OCI-LY7 (cell line): Measurements from ENCODE around the gene SHROOM3. TPM values are rescaled to one million over a fixed set of nuclear protein-coding genes. Genes with fewer than 3 reads are reported as not detected.

Experiments
- BruUV-seq: library from RNA; stranded (reverse); fragments of 400-500 nt; replicated peaks from 2 replicates; lab custom pipeline; 2021; lab: Mats Ljungman, UMichigan
- CTCF ChIA-PET: fragments of 300-600 bp; sonication (Branson Sonifier 250); formaldehyde crosslinking; loops from one replicate; lab custom pipeline; 2022; ENCODE audit warnings: antibody characterized with exemption; ENCODE audit not compliant: unreplicated experiment; lab: Charles Lee
- POLR2A ChIA-PET: fragments of 300-600 bp; sonication (Branson Sonifier 250); formaldehyde crosslinking; loops from one replicate; lab custom pipeline; 2022; ENCODE audit warnings: antibody characterized with exemption; lab: Charles Lee
- DNase-seq: peaks from one replicate; pipeline ENCODE4 v3.0.0-alpha.2; 2015; ENCODE audit warnings: low spot score
- H2AFZ ChIP-seq: fragments of 200-600 bp; sonication (generic), shearing (Covaris generic); 2 replicates; pipeline ENCODE4 v1.6.1; 2014; ENCODE audit warnings: mild to moderate bottlenecking, antibody characterized with exemption, low read length, moderate library complexity
- H3K27ac ChIP-seq: fragments of 200-600 bp; sonication (generic); 2 replicates; pipeline ENCODE4 v1.5.1; 2014; ENCODE audit warnings: mixed run types, low read depth, mild to moderate bottlenecking, moderate library complexity, low read length, inconsistent platforms; ENCODE audit not compliant: poor library complexity, severe bottlenecking
- H3K36me3 ChIP-seq: fragments of 200-600 bp; sonication (generic); 2 replicates; pipeline ENCODE4 v1.6.1; 2014; ENCODE audit warnings: mild to moderate bottlenecking, antibody characterized with exemption, low read length, moderate library complexity, mixed read lengths; ENCODE audit not compliant: insufficient read depth
- H3K4me1 ChIP-seq: fragments of 200-600 bp; sonication (generic); 2 replicates; pipeline ENCODE4 v1.5.1; 2014; ENCODE audit warnings: mild to moderate bottlenecking, low read length; ENCODE audit not compliant: insufficient read depth, poor library complexity, severe bottlenecking
- H3K4me2 ChIP-seq: fragments of 200-600 bp; sonication (generic); 2 replicates; pipeline ENCODE4 v1.6.1; 2014; ENCODE audit warnings: mild to moderate bottlenecking, low read length
- H3K4me3 ChIP-seq: fragments of 200-600 bp; sonication (generic); 2 replicates; pipeline ENCODE4 v1.5.1; 2014; ENCODE audit warnings: mild to moderate bottlenecking, low read depth, low read length; ENCODE audit not compliant: poor library complexity, severe bottlenecking
- H3K79me2 ChIP-seq: fragments of 200-600 bp; sonication (generic); 2 replicates; pipeline ENCODE4 v1.6.1; 2016; ENCODE audit warnings: low read depth, mild to moderate bottlenecking, low read length, moderate library complexity, mixed read lengths; ENCODE audit not compliant: insufficient read depth
- H3K9me2 ChIP-seq: fragments of 200-600 bp; sonication (generic); 2 replicates; pipeline ENCODE4 v1.6.1; 2016; ENCODE audit warnings: mild to moderate bottlenecking, low read length, mixed read lengths; ENCODE audit not compliant: insufficient read depth
- H3K9me3 ChIP-seq: fragments of 200-600 bp; sonication (generic); 2 replicates; pipeline ENCODE4 v1.6.1; 2014; ENCODE audit warnings: mild to moderate bottlenecking, mixed run types, low read length, mixed read lengths
- H4K20me1 ChIP-seq: fragments of 200-600 bp; sonication (generic); 2 replicates; pipeline ENCODE4 v1.6.1; 2014; ENCODE audit warnings: mild to moderate bottlenecking, antibody characterized with exemption, low read length, moderate library complexity, mixed read lengths; ENCODE audit not compliant: insufficient read depth
- CTCF ChIP-seq: fragments of 200-600 bp; sonication (generic); conservative IDR thresholded peaks from 2 replicates; pipeline ENCODE4 v1.5.1; 2014; ENCODE audit warnings: mild to moderate bottlenecking, antibody characterized with exemption, low read length, moderate library complexity, mixed read lengths
- EZH2phosphoT487 ChIP-seq: fragments of 200-600 bp; sonication (generic); IDR thresholded peaks from 2 replicates; pipeline ENCODE4 v1.6.1; 2018; ENCODE audit warnings: low read depth, borderline replicate concordance, mild to moderate bottlenecking, mixed run types, antibody characterized with exemption, low read length, moderate library complexity, mixed read lengths
- intact Hi-C: fragments of 100-400 bp; cut with micrococcal nuclease; formaldehyde crosslinking; loops from one replicate; pipeline ENCODE4 v1.10.0; 2022; ENCODE audit not compliant: unreplicated experiment
- total RNA-seq, 2 experiments: library from RNA; depleted of rRNA in 1 of 2; stranded (reverse); fragments of >200 nt in 1 of 2; shearing (Covaris generic) in 1 of 2; gene quantifications; 2 replicates each; pipeline ENCODE4 v1.2.3, GENCODE V29; 2014 to 2022

SHROOM3 gene
- total RNA-seq, 2 experiments from 2014 or later, result not detected

- no peaks in the 10 kb centered on the region for H3K79me2 ChIP-seq
- H3K4me2 ChIP-seq, result no peak overlapping the region
- H3K4me3 ChIP-seq, result no peak overlapping the region
- POLR2A ChIA-PET, result no interaction called here
- H3K27ac ChIP-seq, result no peak overlapping the region
- H3K4me1 ChIP-seq, result no peaks in the 10 kb centered on the region
- TF ChIP-seq EZH2phosphoT487, result no peak
- CTCF ChIA-PET, result no interaction called here
- H3K36me3 ChIP-seq, result no peaks in the 10 kb centered on the region
- no peaks in the 10 kb centered on the region for H3K9me2 ChIP-seq
- H2AFZ ChIP-seq, result no peak overlapping the region
- no peaks in the 10 kb centered on the region for H3K9me3 ChIP-seq
- DNase-seq, result no peak
- no peaks in the 10 kb centered on the region for H4K20me1 ChIP-seq
- intact Hi-C loops, result no loop called here
- no TSS peak for BruUV-seq
Observed at GRCh38 chr4:76723373-76723772, 288.3 kb downstream of the SHROOM3 start.

- Histone ChIP-seq H2AFZ (no peak overlapping the region), H3K4me3 (no peak overlapping the region), H3K9me3 (no peaks in the 10 kb centered on the region), H3K79me2 (no peaks in the 10 kb centered on the region), H3K27ac (no peak overlapping the region), H3K4me2 (no peak overlapping the region), H3K9me2 (no peaks in the 10 kb centered on the region), H3K36me3 (no peaks in the 10 kb centered on the region), H3K4me1 (no peaks in the 10 kb centered on the region), H4K20me1 (no peaks in the 10 kb centered on the region)
- ChIA-PET POLR2A (no interaction called here), CTCF (no interaction called here)
- intact Hi-C loops, result no loop called here
- BruUV-seq, result no TSS peak
- no peak for DNase-seq
- TF ChIP-seq CTCF, result no peak
- no peak for TF ChIP-seq EZH2phosphoT487
Observed at GRCh38 chr4:76723924-76724323, 288.9 kb downstream of the SHROOM3 start.

GRCh38 chr4:76725039-76725438 lies 290.0 kb downstream of the SHROOM3 start:
- Histone ChIP-seq H3K9me2 (no peaks in the 10 kb centered on the region), H3K9me3 (no peaks in the 10 kb centered on the region), H3K4me2 (no peak overlapping the region), H3K79me2 (no peaks in the 10 kb centered on the region), H3K4me3 (no peak overlapping the region), H3K27ac (no peak overlapping the region), H2AFZ (no peak overlapping the region), H3K4me1 (no peaks in the 10 kb centered on the region), H3K36me3 (no peaks in the 10 kb centered on the region), H4K20me1 (no peaks in the 10 kb centered on the region)
- intact Hi-C loops, result no loop called here
- no peak for DNase-seq
- ChIA-PET CTCF (no interaction called here), POLR2A (interaction anchor here (0.6 kb wide), 2 partner anchors 32 to 793 kb away, joined by 4 to 6 read pairs; no protein-coding TSS in a partner anchor)
- no peak for TF ChIP-seq CTCF
- no peak for TF ChIP-seq EZH2phosphoT487
- no TSS peak for BruUV-seq
